Mesodermal cell (in vitro differentiated cells): ENCODE measurements around the gene MAD1L1.
"Not testable (repeated sequence)": the region's sequence is repeated elsewhere in the genome, so short reads cannot be mapped to it uniquely, and the experiment has no call there.

Experiments used
- H3K27ac ChIP-seq: 2 replicates; pipeline ENCODE4 v1.7.0; 2013; ENCODE audit warnings: mild to moderate bottlenecking, low read depth, low read length, moderate library complexity; ENCODE audit not compliant: severe bottlenecking
- H3K36me3 ChIP-seq: 2 replicates; pipeline ENCODE4 v1.7.1; 2013; ENCODE audit warnings: mild to moderate bottlenecking, low read length, moderate library complexity; ENCODE audit not compliant: control insufficient read depth, insufficient read depth
- H3K4me1 ChIP-seq: one replicate; pipeline ENCODE4 v1.7.1; 2013; ENCODE audit warnings: mild to moderate bottlenecking, low read length; ENCODE audit not compliant: insufficient read depth, control insufficient read depth, poor library complexity, severe bottlenecking
- H3K4me3 ChIP-seq: 2 replicates; pipeline ENCODE4 v1.7.0; 2013; ENCODE audit warnings: low read length, control low read depth, mild to moderate bottlenecking; ENCODE audit not compliant: insufficient read depth, poor library complexity, severe bottlenecking; ENCODE audit errors: extremely low read depth
- H3K9me3 ChIP-seq: 2 replicates; pipeline ENCODE4 v1.7.1; 2013; ENCODE audit warnings: mild to moderate bottlenecking, low read length, moderate library complexity; ENCODE audit not compliant: control insufficient read depth
- WGBS, 2 experiments: methylation state at CpG; one replicate each; pipeline ENCODE4 v1.1.5; 2013; ENCODE audit warnings: missing lambda C conversion rate in 2 of 2; ENCODE audit not compliant: insufficient coverage in 2 of 2; 5-methylcytosine and 5-hydroxymethylcytosine counted together

MAD1L1 gene

DNA sequence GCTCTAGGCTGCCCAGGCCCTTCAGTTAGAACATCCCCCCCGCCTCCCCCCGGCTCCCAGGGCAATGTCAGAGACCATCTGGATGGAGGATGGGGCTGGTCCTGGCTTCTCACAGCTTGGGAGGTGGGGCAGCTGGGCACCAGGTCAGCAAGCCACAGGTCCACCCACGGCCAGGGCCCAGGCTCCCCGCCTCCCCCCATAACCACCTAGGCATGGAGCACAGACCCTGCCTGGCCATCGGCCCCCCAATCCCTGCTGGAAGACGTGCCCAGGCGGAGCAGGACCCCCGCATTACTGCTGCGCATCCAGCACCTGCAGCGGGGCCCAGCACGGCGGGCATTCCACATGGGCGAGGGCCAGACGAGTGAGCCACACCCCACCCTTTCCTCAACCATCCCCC is 393.0 kb downstream of the MAD1L1 start:
- Histone ChIP-seq H3K9me3 (no peaks in the 10 kb centered on the region), H3K4me1 (no peaks in the 10 kb centered on the region), H3K36me3 (no peaks in the 10 kb centered on the region), H3K4me3 (no peak overlapping the region), H3K27ac (no peak overlapping the region)
- WGBS, 2 experiments: 90 to 97% methylated on average over 9 to 11 of the region's 14 CpGs

DNA sequence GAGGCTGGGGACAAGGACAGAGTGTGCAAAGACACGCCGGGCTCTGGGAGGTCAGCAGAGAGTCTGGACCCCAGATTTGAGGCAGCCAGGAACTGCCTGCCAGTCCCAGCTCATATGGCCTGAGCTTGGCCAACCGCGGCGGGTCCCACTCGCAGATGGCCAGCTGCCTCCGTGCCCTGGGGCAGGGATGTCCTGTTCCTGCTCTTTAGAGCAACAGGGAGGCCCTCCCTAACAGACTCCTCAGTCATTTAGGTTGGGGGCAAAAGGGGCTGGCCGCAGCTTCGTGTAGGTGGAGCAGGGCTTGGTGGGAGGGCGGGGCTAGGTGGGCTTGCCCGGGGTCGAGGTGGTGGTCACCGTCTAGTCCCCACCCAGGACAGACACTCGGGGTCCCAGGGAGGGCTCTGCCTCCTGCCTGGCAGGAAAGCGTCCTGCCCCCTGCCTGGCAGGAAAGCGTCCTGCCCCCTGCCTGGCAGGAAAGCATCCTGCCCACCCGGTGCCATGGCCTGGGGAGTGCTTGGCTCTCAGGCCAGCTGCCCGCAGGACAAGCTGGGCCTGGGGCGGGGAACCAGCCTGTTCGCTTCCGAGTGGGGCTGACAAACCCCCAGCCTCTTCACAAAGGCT is 393.7 kb downstream of the MAD1L1 start:
- H3K36me3 ChIP-seq, H3K9me3 ChIP-seq, H3K4me1 ChIP-seq, H3K4me3 ChIP-seq, H3K27ac ChIP-seq: not testable (repeated sequence)
- 93 to 95% methylated on average over 13 to 16 of the region's 21 CpGs for WGBS, 2 experiments

DNA sequence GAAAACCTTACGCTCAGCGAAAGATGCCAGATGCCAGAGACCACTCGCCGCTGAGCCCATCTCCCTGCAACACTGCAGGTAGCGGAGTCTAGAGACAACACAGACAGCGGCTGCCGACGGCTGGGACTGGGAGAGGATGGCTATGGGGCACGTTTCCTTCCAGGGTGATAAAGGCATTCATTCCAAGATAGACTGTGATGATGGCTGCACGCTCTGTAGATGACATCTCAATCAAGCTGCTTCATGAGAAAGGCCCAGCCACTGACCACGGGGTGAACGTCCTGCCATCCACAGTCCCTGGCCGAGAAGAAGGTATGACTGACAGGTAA is 394.2 kb downstream of the MAD1L1 start:
- 90 to 92% methylated on average over 6 to 13 of the region's 13 CpGs for WGBS, 2 experiments
- H3K27ac ChIP-seq, H3K9me3 ChIP-seq, H3K4me1 ChIP-seq, H3K4me3 ChIP-seq, H3K36me3 ChIP-seq: not testable (repeated sequence)

DNA sequence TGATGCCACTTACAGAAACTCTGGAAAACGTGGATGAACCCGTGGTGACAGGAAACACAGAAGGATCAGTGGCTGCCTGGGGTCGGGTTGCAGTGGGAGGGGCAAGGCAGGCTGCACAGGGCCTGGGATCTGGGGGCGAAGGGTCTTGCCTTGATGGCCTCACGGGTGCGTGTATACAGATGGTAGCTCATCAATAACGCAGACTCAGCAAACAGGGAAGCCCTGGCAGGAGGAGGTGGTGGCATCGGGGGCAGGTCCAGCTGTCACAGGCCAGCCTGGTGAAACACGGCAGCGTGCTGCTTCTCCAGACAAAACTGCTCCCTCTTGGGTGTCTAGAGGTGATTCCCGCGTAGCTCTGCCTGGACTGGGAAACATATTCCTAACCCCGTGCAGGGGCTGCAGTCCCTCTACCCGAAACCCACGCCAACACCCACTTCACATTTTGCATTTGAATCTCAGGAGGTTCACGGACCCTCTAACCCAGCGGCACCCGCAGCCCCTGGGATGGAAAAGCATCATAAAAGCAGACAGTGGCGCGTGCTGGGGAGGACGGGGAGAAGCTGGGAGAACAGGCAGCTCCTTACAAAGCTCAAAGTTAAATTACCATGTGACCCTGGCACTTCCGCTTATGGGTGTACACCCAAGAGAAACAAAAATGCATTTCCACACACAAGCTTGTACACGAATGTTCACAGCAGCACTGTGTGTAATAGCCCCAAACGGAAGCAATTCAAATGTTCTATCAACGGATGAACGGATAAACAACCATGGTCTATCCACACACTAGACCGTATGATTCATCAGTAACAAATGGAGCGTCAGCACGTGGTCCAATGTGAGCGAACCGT is 394.8 kb downstream of the MAD1L1 start:
- H3K36me3 ChIP-seq, H3K4me1 ChIP-seq, H3K9me3 ChIP-seq, H3K4me3 ChIP-seq, H3K27ac ChIP-seq: not testable (repeated sequence)
- 89 to 95% methylated on average over 25 to 28 of the region's 31 CpGs for WGBS, 2 experiments

DNA sequence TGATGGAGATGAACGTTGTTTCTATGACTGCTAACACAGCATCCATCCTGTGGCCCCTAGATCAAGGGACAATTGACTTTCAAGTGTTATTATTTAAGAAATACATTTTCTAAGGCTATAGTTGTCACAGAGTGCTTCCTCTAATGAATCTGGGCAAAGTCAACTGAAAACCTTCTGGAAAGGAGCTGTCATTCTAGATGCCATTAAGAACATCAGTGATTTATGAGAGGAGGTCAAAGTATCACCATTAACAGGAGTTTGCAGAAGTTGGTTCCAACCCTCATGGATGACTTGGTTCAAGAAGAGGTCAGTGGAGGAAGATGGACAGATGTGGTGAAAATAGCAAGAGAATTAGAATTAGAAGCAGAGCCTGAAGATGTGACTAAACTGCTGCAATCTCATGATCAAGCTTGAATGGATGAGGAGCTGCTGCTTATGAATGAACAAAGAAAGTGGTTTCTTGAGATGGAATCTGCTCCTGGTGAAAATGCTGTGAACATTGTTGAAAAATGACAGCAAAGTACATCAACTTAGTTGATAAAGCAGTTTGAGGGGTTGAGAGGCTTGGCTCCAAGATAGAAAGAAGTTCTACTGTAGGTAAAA is 400.7 kb downstream of the MAD1L1 start:
- not testable (repeated sequence) for H3K27ac ChIP-seq

DNA sequence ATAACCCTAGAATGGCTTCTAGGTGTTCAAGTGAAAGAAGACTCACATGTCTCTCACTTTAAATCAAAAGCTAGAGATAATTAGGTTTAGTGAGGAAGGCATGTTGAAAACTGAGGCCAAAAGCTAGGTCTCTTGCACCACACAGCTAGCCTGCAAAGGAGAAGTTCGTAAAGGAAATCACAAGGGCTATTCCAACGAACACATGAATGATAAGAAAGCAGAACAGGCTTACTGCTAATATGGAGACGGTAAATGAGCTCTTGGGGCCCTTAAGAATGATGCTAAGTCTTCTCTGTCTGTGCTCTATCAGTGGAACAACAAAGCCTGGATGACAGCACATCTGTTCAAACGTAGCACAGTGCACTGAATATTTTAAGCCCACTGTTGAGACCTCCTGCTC is 401.3 kb downstream of the MAD1L1 start:
- WGBS, 2 experiments: 96 to 100% methylated on average over 2 to 3 of the region's 4 CpGs
- H3K4me3 ChIP-seq, H3K27ac ChIP-seq, H3K4me1 ChIP-seq, H3K9me3 ChIP-seq, H3K36me3 ChIP-seq: not testable (repeated sequence)

More for the DNA sequence above, 400.7 kb downstream of the MAD1L1 start:
- no CpG with 5 or more reads among the region's 1 CpG for WGBS, 2 experiments
- not testable (repeated sequence) for H3K4me3 ChIP-seq, H3K4me1 ChIP-seq, H3K9me3 ChIP-seq, H3K36me3 ChIP-seq

DNA sequence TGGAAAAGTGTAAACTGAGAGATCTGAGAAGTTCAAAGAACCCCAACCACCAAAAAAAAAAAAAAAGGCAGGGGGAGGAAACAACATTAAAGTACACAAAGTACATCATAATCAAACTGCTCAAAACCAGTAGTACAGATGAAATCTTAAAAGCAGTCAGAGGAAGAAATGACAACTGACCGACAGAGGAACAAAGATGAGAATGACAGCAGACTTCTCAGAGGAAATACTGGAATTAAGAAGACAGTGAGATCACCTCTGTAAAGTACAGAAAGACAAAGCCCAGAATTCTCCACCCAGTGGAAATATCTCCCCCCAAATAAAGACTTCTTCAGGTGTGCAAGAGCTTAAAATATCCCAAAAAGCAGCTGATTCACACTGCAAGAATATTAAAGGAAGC is 403.1 kb downstream of the MAD1L1 start:
- not testable (repeated sequence) for H3K9me3 ChIP-seq, H3K4me1 ChIP-seq, H3K4me3 ChIP-seq, H3K27ac ChIP-seq, H3K36me3 ChIP-seq
- WGBS, 2 experiments: no CpG with 5 or more reads among the region's 1 CpG

DNA sequence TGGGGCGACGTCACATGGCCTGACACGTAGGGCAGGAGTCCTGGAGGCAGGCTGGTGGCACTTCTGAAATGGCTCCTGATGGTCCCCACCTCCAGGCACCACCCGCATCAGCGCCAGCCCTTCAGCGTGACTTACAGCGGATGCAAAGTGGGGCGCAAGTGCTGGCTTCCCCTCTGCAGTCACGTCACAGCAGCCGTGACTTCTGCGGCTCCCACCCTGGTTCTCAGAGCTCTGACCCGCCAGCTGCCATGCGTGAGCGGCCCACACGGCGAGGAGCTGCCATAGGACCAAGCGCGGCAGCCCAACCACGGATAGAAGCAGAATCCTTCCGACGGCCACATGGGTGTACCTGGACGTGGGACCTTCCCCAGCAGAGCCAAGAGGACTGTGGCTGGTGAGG is 403.6 kb downstream of the MAD1L1 start:
- Histone ChIP-seq H3K9me3 (peaks cover 6% of the 10 kb centered on the region), H3K4me1 (no peaks in the 10 kb centered on the region), H3K36me3 (no peaks in the 10 kb centered on the region), H3K4me3 (no peak overlapping the region), H3K27ac (no peak overlapping the region)
- 94 to 99% methylated on average over 22 of the region's 22 CpGs for WGBS, 2 experiments

DNA sequence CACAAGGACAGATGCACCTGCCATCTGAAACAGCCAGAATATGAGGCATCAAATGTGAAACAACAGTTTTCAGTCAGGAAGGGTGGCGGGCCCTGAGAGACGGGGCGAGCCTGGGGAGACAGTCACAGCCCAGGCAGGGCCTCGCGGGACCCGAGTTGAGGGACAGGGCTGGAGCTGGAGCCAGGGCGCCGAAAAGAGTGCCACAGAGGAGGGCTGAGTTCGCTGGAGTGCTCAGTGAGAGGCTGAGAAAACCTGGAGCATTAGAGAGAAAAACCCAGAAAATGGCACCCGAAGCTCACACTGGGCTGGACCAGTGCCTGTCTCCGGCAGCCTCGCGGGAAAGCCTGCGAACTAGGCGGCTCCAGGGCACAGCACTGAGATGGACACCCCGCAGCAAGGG is 404.6 kb downstream of the MAD1L1 start:
- not testable (repeated sequence) for H3K36me3 ChIP-seq, H3K9me3 ChIP-seq, H3K27ac ChIP-seq, H3K4me3 ChIP-seq, H3K4me1 ChIP-seq
- 96 to 97% methylated on average over 13 to 15 of the region's 16 CpGs for WGBS, 2 experiments

DNA sequence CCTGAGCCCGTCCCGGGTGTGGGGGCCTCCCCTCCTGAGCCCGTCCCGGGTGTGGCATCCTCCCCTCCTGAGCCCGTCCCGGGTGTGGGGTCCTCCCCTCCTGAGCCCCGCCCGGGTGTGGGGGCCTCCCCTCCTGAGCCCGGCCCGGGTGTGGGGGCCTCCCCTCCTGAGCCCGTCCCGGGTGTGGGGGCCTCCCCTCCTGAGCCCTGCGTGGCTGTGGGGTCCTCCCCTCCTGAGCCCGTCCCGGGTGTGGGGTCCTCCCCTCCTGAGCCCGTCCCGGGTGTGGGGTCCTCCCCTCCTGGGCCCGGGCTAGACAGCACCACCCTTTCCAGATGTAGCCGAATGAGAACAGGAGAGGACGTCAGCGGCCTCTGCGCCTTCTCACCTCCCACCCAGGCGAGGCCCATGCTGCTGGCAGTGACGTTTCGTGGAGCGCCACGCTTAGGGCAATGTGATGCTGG is 405.2 kb downstream of the MAD1L1 start:
- H3K27ac ChIP-seq, H3K36me3 ChIP-seq, H3K4me3 ChIP-seq, H3K9me3 ChIP-seq, H3K4me1 ChIP-seq: not testable (repeated sequence)
- WGBS, 2 experiments: 94 to 99% methylated on average over 10 to 12 of the region's 27 CpGs

DNA sequence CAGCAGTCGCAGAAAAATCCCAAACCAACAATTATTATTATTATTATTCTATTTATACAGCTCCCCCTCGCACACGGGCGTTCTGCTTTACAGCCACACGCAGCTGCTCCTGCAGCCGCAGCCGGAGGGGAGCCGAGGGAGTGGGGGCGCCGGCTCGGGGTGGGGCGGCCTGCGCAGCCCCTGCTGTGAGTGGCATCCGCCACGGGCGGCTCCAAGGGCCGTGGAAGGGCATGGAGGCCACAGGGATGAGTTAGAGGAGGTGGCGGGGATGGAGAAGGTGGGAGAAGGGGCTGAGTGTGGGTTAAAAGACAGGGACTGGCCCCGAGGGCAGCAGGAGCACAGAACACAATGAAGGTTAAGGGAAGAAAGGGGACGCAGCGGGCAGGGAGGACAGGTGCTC is 405.8 kb downstream of the MAD1L1 start:
- not testable (repeated sequence) for H3K27ac ChIP-seq, H3K9me3 ChIP-seq, H3K36me3 ChIP-seq, H3K4me1 ChIP-seq, H3K4me3 ChIP-seq
- WGBS, 2 experiments: 90 to 93% methylated on average over 14 to 16 of the region's 21 CpGs
